ENCODE measurements around the gene PIM1.
"Not testable (repeated sequence)": the region's sequence is repeated elsewhere in the genome, so short reads cannot be mapped to it uniquely, and the experiment has no call there.

The PIM1 gene

GRCh38 chr6:37194886-37195285 lies 24.9 kb downstream of the PIM1 start:
- not testable (repeated sequence) for DNase-seq

- DNase-seq: not testable (repeated sequence)
Observed at GRCh38 chr6:37196451-37196850, 26.5 kb downstream of the PIM1 start.

- no peak for DNase-seq
Observed at GRCh38 chr6:37200085-37200484, 30.1 kb downstream of the PIM1 start.

- no peak for DNase-seq
Observed at GRCh38 chr6:37201726-37202125, 31.8 kb downstream of the PIM1 start.

GRCh38 chr6:37202788-37203491 lies 33.0 kb downstream of the PIM1 start:
- DNase-seq: no peak

- DNase-seq: no peak
Observed at GRCh38 chr6:37204014-37204751, 34.2 kb downstream of the PIM1 start.

GRCh38 chr6:37205175-37205996 lies 35.4 kb downstream of the PIM1 start:
- DNase-seq: no peak

- no peak for DNase-seq
Observed at GRCh38 chr6:37205997-37206340, 36.0 kb downstream of the PIM1 start.

GRCh38 chr6:37206622-37207021 lies 36.7 kb downstream of the PIM1 start:
- no peak for DNase-seq

- no peak for DNase-seq
Observed at GRCh38 chr6:37207903-37208456, 38.0 kb downstream of the PIM1 start.

- DNase-seq: no peak
Observed at GRCh38 chr6:37208793-37209192, 38.8 kb downstream of the PIM1 start.

- DNase-seq: no peak
Observed at GRCh38 chr6:37209461-37210205, 39.7 kb downstream of the PIM1 start.

GRCh38 chr6:37210313-37210968 lies 40.5 kb downstream of the PIM1 start:
- DNase-seq: peak; percentile 40

- DNase-seq: no peak
Observed at GRCh38 chr6:37212268-37212667, 42.3 kb downstream of the PIM1 start.

- DNase-seq: no peak
Observed at GRCh38 chr6:37218061-37218460, 48.1 kb downstream of the PIM1 start.

- no peak for DNase-seq
Observed at GRCh38 chr6:37218511-37218910, 48.6 kb downstream of the PIM1 start.

- DNase-seq: no peak
Observed at GRCh38 chr6:37221585-37222124, 51.7 kb downstream of the PIM1 start.

GRCh38 chr6:37222125-37222967 lies 52.4 kb downstream of the PIM1 start:
- DNase-seq: peak; percentile 90

GRCh38 chr6:37222992-37223391 lies 53.0 kb downstream of the PIM1 start:
- DNase-seq: no peak
